K562 (cell line): ENCODE measurements around the gene SFN. TPM values are rescaled to one million over a fixed set of nuclear protein-coding genes. Genes with fewer than 3 reads are reported as not detected.

Experiments
- NONO ChIP-seq, 2 experiments: fragments of 200-400 bp in 1 of 2; fragments of 450-650 bp in 1 of 2; formaldehyde crosslinking in 1 of 2; IDR thresholded peaks; 2 replicates each; pipeline ENCODE4 v1.6.1; 2017; ENCODE audit warnings: low read depth in 2 of 2, mild to moderate bottlenecking in 2 of 2, moderate library complexity in 2 of 2, low read length in 1 of 2
- ZNF407 ChIP-seq: fragments of 450-650 bp; IDR thresholded peaks from 2 replicates; pipeline ENCODE4 v1.6.1; 2016; ENCODE audit warnings: low read depth
- ZNF586 ChIP-seq: fragments of 450-650 bp; formaldehyde crosslinking; conservative IDR thresholded peaks from 2 replicates; pipeline ENCODE4 v1.4.0; 2020; ENCODE audit warnings: mild to moderate bottlenecking, moderate library complexity
- ZNF695 ChIP-seq: fragments of 450-650 bp; formaldehyde crosslinking; IDR thresholded peaks from 2 replicates; pipeline ENCODE4 v1.4.0; 2020; ENCODE audit warnings: mild to moderate bottlenecking, moderate library complexity
- polyA plus RNA-seq, 8 experiments: library from polyadenylated mRNA; depleted of rRNA in 4 of 8; stranded (reverse) in 5 of 8; unstranded in 3 of 8; fragments of >200 nt; fragmentation: Nextera tagmentation in 2 of 8; fragmentation: Illumina TruSeq in 1 of 8; extraction: Ambion mirVana in 2 of 8; extraction: Trizol in 1 of 8; gene quantifications; 2 replicates each; pipeline versions ENCODE4 v1.2.1 to v1.2.3, GENCODE V29; 2011 to 2014; ENCODE audit warnings: inconsistent platforms in 1 of 8, missing spikeins in 1 of 8
- total RNA-seq, 7 experiments: library from RNA; depleted of rRNA in 6 of 7; stranded (reverse); fragments of >200 nt in 6 of 7; fragmentation: Illumina TruSeq in 2 of 7; extraction: Trizol in 2 of 7; gene quantifications; 2 replicates each; pipeline versions ENCODE4 v1.2.1 to v1.2.3, GENCODE V29; 2011 to 2021; ENCODE audit warnings: low replicate concordance in 1 of 7
- TF ChIP-seq, protein P1 (sequence below): fragments of 250-450 bp; sonication (Bioruptor Pico); IDR thresholded peaks from 2 replicates; pipeline ENCODE4 v1.4.0; 2020; ENCODE audit warnings: mild to moderate bottlenecking, moderate library complexity

Gene SFN
- total and polyA plus RNA-seq, 9 of the 15 experiments (the other 6 are each of a cell fraction or from before 2014, with no cell fraction given), result 0.10 to 3.8 (median 2.0) TPM

DNA sequence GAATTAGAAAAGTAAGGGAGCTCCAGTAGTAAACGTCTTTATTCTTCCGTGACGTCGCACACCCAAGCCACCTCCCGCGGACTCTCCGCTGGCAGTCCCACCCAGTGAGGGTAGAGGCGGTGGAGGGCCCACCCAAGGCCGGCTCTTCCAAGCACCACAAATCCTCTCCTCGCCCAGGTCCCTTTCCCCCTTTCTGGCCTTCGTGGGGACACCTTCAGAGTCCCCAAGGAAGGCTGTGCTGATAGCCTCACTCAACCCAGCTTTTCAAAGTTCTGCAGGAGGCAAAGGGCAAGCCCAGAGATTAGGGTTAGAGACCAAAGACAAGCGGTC, 27.5 kb downstream of the SFN start (continued):
- TF ChIP-seq, protein P1, sequence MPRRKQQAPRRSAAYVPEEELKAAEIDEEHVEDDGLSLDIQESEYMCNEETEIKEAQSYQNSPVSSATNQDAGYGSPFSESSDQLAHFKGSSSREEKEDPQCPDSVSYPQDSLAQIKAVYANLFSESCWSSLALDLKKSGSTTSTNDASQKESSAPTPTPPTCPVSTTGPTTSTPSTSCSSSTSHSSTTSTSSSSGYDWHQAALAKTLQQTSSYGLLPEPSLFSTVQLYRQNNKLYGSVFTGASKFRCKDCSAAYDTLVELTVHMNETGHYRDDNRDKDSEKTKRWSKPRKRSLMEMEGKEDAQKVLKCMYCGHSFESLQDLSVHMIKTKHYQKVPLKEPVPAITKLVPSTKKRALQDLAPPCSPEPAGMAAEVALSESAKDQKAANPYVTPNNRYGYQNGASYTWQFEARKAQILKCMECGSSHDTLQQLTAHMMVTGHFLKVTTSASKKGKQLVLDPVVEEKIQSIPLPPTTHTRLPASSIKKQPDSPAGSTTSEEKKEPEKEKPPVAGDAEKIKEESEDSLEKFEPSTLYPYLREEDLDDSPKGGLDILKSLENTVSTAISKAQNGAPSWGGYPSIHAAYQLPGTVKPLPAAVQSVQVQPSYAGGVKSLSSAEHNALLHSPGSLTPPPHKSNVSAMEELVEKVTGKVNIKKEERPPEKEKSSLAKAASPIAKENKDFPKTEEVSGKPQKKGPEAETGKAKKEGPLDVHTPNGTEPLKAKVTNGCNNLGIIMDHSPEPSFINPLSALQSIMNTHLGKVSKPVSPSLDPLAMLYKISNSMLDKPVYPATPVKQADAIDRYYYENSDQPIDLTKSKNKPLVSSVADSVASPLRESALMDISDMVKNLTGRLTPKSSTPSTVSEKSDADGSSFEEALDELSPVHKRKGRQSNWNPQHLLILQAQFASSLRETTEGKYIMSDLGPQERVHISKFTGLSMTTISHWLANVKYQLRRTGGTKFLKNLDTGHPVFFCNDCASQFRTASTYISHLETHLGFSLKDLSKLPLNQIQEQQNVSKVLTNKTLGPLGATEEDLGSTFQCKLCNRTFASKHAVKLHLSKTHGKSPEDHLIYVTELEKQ (CRISPR knock-in tag), result no peak
- TF ChIP-seq NONO (IDR thresholded peaks at IDR 0.05; ENCODE audit: low read depth in 2 of 2, low read length in 1 of 2) (no peak), ZNF586 (CRISPR knock-in tag) (no peak), ZNF407 (no peak), ZNF695 (CRISPR knock-in tag) (0 out of 2 replicates have a peak, but pooled peaks have one; percentile 60)
